Effector CD4-positive, alpha-beta T cell (primary cell): ENCODE results near the gene PINK1.
"Not testable (repeated sequence)": the region's sequence is repeated elsewhere in the genome, so short reads cannot be mapped to it uniquely, and the experiment has no call there.

ENCODE experiments used
- DNase-seq: peaks from one replicate; pipeline ENCODE4 v3.0.0-alpha.2; 2020
- total RNA-seq: gene quantifications from one replicate; lab custom pipeline; 2026; lab: John Stamatoyannopoulos, UW

Gene PINK1
- total RNA-seq: 17.4 reads per million, percentile 44 among the genes with 10 or more reads in this experiment

DNA sequence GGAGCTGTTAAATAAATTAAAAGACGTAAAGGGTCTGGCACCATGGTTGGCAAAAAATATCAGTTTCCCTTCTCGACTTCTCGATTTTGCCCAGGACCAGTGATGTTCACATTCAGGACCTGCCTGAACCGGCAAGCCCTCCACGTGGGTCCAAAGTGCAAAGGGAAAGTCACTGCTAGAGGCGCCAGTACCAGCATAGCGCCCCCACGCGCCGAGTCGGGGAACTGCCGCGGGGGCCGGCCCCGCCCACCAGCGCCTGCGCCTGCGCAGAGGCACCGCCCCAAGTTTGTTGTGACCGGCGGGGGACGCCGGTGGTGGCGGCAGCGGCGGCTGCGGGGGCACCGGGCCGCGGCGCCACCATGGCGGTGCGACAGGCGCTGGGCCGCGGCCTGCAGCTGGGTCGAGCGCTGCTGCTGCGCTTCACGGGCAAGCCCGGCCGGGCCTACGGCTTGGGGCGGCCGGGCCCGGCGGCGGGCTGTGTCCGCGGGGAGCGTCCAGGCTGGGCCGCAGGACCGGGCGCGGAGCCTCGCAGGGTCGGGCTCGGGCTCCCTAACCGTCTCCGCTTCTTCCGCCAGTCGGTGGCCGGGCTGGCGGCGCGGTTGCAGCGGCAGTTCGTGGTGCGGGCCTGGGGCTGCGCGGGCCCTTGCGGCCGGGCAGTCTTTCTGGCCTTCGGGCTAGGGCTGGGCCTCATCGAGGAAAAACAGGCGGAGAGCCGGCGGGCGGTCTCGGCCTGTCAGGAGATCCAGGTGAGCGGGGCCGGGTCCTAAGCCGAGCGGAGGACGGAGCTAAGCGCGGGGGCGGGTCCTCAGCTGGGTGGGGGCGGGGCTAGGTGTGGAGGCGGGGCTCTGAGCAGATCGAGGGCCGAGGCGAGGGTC lies at the start of gene PINK1:
Gene PINK1, plus strand, starts transcription at position 269 of the 875 bp plus-strand sequence. Its CDS starts 91 bp downstream, at position 360.
- peak; percentile 78 for DNase-seq

GRCh38 chr1:20584890-20585289 lies 48.4 kb upstream of the PINK1 start:
- DNase-seq: no peak

- no peak for DNase-seq
These were observed 46.2 kb upstream of the PINK1 start for GRCh38 chr1:20586953-20587660.

DNA sequence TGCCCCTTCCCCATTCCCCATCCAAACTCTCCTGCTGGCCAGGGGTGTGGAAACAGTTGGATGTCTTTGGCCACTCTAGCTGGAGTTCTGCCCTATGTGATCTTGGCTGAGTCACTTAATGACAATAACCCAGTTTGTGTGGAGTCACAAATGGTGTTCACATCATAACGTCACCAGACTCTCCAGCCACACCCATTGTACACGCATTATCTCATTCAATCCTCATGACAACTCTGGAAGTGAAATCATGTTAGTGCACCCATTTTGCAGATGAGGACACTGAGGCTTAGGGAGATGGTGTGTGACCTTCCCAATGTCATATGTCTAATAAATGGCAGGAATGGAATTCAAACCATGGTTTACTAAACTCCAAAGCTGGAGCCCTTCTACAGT lies 45.6 kb upstream of the PINK1 start:
- DNase-seq: no peak

- DNase-seq: no peak
These were observed 44.5 kb upstream of the PINK1 start, which contains the start of gene CDA for GRCh38 chr1:20588634-20589225. Gene CDA, plus strand, starts transcription at chr1:20589097. Its CDS starts 33 bp downstream, at chr1:20589130.

- no peak for DNase-seq
These were observed 43.7 kb upstream of the PINK1 start for GRCh38 chr1:20589331-20590278.

- DNase-seq: no peak
These were observed 42.9 kb upstream of the PINK1 start for GRCh38 chr1:20590306-20590777.

DNA sequence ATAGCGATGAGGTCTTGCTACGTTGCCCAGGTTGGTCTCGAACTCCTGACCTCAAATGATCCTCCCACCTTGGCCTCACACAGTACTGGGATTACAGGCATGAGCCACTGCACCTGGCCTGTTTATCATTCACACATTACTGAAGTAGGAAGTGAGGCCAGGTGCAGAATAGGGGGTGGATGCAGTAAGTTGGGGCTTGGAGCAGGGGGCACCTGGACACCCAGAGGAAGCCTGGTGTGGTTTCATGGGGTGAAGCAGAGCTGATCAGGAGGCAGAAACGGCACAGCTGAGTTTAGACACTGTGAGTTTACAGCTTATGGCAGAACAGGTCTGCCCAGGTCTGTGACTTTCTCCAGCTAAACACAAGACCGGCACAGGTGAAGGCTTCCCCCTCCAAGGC lies 39.5 kb upstream of the PINK1 start:
- DNase-seq: no peak

- no peak for DNase-seq
These were observed 38.5 kb upstream of the PINK1 start for GRCh38 chr1:20594746-20595145.

- no peak for DNase-seq
These were observed 37.2 kb upstream of the PINK1 start for GRCh38 chr1:20596106-20596505.

DNA sequence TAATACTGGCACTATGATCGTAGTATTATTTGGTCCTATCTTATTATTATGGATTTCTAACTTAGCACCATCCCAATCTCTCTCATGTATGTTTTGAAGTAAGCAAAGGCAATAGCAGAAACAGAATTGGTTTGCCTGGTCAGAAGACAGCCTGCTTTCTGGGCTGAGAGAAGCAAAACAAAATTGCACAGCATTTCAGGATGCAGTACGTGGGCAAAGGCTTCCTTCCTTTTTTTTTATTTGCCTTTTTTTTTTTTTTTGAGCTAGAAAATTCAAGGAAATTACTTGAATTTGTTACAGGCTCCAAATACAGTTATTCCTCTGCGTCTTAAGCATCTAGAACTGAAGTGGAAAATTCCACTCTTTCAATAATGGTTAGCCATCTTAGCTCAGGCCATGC lies 35.6 kb upstream of the PINK1 start:
- no peak for DNase-seq

GRCh38 chr1:20600156-20600555 lies 33.1 kb upstream of the PINK1 start:
- no peak for DNase-seq

- DNase-seq: no peak
These were observed 32.0 kb upstream of the PINK1 start for GRCh38 chr1:20601129-20601825.

GRCh38 chr1:20602851-20603450 lies 30.3 kb upstream of the PINK1 start:
- no peak for DNase-seq

- no peak for DNase-seq
These were observed 29.5 kb upstream of the PINK1 start for GRCh38 chr1:20603504-20604464.

DNA sequence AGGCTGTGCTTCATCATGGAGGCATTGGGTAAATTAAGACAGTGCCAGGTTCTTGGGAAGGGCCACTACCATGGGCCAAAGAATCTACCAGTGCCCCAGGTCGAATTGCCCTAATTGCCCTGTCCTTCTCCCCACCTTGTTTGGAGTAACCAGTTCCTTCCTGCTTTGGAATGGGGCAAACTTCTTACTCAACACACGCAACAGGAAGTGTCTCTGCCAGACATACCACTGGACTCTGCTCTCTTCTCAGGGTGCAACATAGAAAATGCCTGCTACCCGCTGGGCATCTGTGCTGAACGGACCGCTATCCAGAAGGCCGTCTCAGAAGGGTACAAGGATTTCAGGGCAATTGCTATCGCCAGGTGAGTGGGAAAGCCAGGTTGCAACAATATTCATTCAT lies 28.6 kb upstream of the PINK1 start:
- DNase-seq: no peak

GRCh38 chr1:20606801-20607570 lies 26.3 kb upstream of the PINK1 start:
- DNase-seq: not testable (repeated sequence)

- DNase-seq: no peak
These were observed 23.7 kb upstream of the PINK1 start for GRCh38 chr1:20609541-20609940.

GRCh38 chr1:20610970-20611369 lies 22.3 kb upstream of the PINK1 start:
- no peak for DNase-seq
